ENCODE measurements around the gene TMEM150B. TPM values are rescaled to one million over a fixed set of nuclear protein-coding genes. Genes with fewer than 3 reads are reported as not detected.
A peak's percentile ranks its signal among the peaks of the same experiment; 100 is the strongest.

The TMEM150B gene
- total RNA-seq, 1 experiment from 2014 or later = not detected

DNA sequence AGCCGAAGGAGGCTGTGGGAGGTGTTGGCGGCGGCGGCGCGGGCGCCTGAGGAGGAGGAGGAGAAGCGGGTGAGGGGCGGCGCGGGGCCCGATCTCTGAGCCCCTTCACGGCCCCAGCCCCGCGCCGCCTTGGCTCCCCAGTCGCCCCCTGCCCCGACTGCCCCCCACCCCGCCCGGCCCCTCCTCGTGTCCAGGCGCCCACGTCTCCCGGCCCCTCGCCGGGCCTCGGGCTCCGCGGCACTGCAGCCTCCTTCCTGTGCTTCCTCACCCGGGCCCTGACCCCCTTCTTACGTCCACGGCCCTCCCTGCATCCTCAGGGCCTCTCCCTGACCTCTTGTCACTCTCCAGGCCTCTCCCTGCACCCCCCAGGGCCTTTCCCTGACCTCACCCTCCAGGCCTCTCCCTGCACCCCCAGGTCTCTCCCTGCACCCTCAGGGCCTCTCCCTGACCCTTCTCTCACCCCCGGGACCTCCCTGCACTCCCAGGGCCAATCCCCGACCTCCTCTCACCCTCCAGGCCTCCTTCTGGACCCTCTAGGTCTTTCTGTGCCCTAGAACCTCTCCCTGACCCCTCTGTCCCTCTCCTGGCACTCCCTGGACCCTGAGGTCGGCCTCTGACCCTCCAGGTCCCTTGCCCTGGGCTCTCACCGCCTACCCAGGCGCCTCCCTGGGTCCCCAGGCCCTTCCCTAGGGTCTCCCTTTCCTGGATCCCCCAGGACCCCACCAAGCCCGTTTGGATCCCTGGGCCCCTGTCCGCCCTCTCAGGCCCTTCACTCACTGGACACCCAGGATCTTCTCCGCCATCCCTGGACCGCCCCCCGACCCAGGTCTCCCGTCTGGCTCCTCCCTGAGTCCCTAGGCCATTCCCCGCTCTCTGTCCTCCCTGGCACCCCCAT lies 15.0 kb upstream of the TMEM150B start:
- Histone ChIP-seq H3K79me2 (ENCODE audit: low read depth) (peaks cover 22% of the 10 kb centered on the region), H3K9me2 (ENCODE audit: insufficient read depth) (no peaks in the 10 kb centered on the region), H3K4me3 (peak overlapping the region; percentile 86), H3K36me3 (ENCODE audit: low read depth) (0 out of 2 replicates have a peak, but pooled peaks cover 5% of the 10 kb centered on the region), H3F3A (ENCODE audit: insufficient read depth, low read depth) (peaks cover 19% of the 10 kb centered on the region; the same call in 1 of the 2 replicates), H3K27me3 (ENCODE audit: insufficient read depth, low read depth) (no peaks in the 10 kb centered on the region), H3K9me3 (ENCODE audit: insufficient read depth, low read depth) (no peaks in the 10 kb centered on the region), H3K27ac (peak overlapping the region; percentile 55), H3K4me2 (peak overlapping the region; percentile 99), H2AFZ (no peak overlapping the region), H3K4me1 (replicated peaks; ENCODE audit: insufficient read depth) (peaks cover 14% of the 10 kb centered on the region), H4K20me1 (ENCODE audit: insufficient read depth) (peaks cover 15% of the 10 kb centered on the region)
- TF ChIP-seq, protein P1, sequence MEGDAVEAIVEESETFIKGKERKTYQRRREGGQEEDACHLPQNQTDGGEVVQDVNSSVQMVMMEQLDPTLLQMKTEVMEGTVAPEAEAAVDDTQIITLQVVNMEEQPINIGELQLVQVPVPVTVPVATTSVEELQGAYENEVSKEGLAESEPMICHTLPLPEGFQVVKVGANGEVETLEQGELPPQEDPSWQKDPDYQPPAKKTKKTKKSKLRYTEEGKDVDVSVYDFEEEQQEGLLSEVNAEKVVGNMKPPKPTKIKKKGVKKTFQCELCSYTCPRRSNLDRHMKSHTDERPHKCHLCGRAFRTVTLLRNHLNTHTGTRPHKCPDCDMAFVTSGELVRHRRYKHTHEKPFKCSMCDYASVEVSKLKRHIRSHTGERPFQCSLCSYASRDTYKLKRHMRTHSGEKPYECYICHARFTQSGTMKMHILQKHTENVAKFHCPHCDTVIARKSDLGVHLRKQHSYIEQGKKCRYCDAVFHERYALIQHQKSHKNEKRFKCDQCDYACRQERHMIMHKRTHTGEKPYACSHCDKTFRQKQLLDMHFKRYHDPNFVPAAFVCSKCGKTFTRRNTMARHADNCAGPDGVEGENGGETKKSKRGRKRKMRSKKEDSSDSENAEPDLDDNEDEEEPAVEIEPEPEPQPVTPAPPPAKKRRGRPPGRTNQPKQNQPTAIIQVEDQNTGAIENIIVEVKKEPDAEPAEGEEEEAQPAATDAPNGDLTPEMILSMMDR (conservative IDR thresholded peaks at IDR 0.05) = no peak
- TF ChIP-seq EZH2 (IDR thresholded peaks at IDR 0.05; ENCODE audit: low read depth) = no peak
- ChIA-PET CTCF (interaction anchor here (0.7 to 2.4 kb wide), 6 partner anchors 12 to 78 kb away, joined by 3 to 12 read pairs (median 4); partner anchors contain the start of genes HSPBP1 and TMEM238), POLR2A (ENCODE audit: unreplicated experiment) (interaction anchor here (0.5 to 1.8 kb wide), 12 partner anchors 12 to 212 kb away, joined by 3 to 58 read pairs (median 10); partner anchors contain the start of genes HSPBP1, TMEM238 and UBE2S)
- TSS peak; percentile 62 for BruUV-seq (replicated peaks)
- intact Hi-C loops (cut with micrococcal nuclease; ENCODE audit: unreplicated experiment) = loop anchor here (1.0 to 2.0 kb wide), 8 partner anchors 12 to 877 kb away; partner anchors contain the start of genes DNAAF3, LENG9, PPP1R12C and RPL28
- peak in 1 of 2 experiments; percentile 36 for DNase-seq

DNA sequence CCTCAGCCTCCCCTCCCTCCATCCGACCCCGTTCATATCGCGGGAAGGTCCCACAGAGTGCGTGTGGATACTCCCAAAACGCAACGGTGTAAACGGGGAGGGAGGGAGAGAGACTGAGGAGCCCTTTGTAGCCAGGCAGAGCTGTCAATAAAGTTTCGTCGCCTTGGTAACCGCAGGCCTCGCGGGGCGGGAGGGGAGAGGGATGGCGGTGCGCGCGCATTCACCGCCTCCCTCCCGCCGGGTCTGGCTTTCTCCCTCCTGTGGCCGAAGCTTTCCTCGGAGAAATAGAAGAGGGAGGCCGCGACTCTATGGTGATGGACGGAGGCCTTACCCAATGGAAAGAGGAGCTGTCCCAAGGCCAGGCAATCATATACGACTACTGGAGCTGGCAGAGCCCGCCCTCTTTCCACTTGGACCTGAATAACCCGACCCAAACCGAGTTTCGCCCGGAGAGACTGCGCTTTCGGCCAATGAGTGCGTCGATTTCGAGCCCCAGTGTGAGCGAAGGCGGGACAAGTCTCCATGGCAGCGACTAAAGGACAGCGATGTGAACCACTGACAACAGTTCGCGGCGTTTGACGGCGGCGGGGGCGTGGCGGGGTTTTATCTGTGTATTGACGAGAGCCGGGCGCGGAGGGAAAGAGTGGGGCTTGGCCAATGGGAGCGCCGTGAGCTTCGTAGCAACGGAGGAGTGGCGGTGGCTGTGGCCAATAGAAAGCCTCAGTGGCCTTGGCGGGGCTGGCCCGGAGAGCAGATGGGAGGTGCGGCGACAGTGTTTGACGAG lies 14.2 kb upstream of the TMEM150B start, which contains the start of gene KMT5C:
TSS of gene KMT5C (plus strand) at position 772 of the 784 bp plus-strand sequence. CDS start 2,061 bp downstream, outside the sequence.
- POLR2A ChIA-PET (ENCODE audit: unreplicated experiment) = interaction anchor here (0.5 to 1.8 kb wide), 20 partner anchors 12 to 1472 kb away, joined by 3 to 58 read pairs (median 4); partner anchors contain the start of genes HSPBP1, MYADM, TMEM238 and UBE2S
- CTCF ChIA-PET = interaction anchor here (0.6 to 2.4 kb wide), 9 partner anchors 11 to 352 kb away, joined by 3 to 12 read pairs (median 3); partner anchors contain the start of genes HSPBP1 and TMEM238
- H3K9me3 ChIP-seq (ENCODE audit: insufficient read depth, low read depth) = no peaks in the 10 kb centered on the region
- H3K79me2 ChIP-seq (ENCODE audit: low read depth) = peaks cover 22% of the 10 kb centered on the region
- intact Hi-C loops (cut with micrococcal nuclease; ENCODE audit: unreplicated experiment) = loop anchor here (1.0 to 2.0 kb wide), 8 partner anchors 13 to 876 kb away; partner anchors contain the start of genes DNAAF3, LENG9, PPP1R12C and RPL28
- H3K27me3 ChIP-seq (ENCODE audit: insufficient read depth, low read depth) = no peaks in the 10 kb centered on the region
- no TSS peak for BruUV-seq (replicated peaks)
- peak within 1 kb of the TSS; percentile 99 for H3K4me2 ChIP-seq
- TF ChIP-seq EZH2 (IDR thresholded peaks at IDR 0.05; ENCODE audit: low read depth) = no peak
- TF ChIP-seq, protein P1 (conservative IDR thresholded peaks at IDR 0.05) = no peak
- DNase-seq = peak; percentile 100
- H3K9me2 ChIP-seq (ENCODE audit: insufficient read depth) = no peaks in the 10 kb centered on the region
- H3K36me3 ChIP-seq (ENCODE audit: low read depth) = 0 out of 2 replicates have a peak, but pooled peaks cover 5% of the 10 kb centered on the region
- H3K4me3 ChIP-seq = peak within 1 kb of the TSS; percentile 86
- peak within 1 kb of the TSS; percentile 97 for H3K27ac ChIP-seq
- peaks cover 19% of the 10 kb centered on the region; the same call in 1 of the 2 replicates for H3F3A ChIP-seq (ENCODE audit: insufficient read depth, low read depth)
- H4K20me1 ChIP-seq (ENCODE audit: insufficient read depth) = peaks cover 11% of the 10 kb centered on the region
- H2AFZ ChIP-seq = peak within 1 kb of the TSS; percentile 77
- H3K4me1 ChIP-seq (replicated peaks; ENCODE audit: insufficient read depth) = peaks cover 14% of the 10 kb centered on the region

Measured in PC-9 (cell line).